ENCODE data around the gene TRIM61.
"Not testable (repeated sequence)": the region's sequence is repeated elsewhere in the genome, so short reads cannot be mapped to it uniquely, and the experiment has no call there.

The TRIM61 gene

DNA sequence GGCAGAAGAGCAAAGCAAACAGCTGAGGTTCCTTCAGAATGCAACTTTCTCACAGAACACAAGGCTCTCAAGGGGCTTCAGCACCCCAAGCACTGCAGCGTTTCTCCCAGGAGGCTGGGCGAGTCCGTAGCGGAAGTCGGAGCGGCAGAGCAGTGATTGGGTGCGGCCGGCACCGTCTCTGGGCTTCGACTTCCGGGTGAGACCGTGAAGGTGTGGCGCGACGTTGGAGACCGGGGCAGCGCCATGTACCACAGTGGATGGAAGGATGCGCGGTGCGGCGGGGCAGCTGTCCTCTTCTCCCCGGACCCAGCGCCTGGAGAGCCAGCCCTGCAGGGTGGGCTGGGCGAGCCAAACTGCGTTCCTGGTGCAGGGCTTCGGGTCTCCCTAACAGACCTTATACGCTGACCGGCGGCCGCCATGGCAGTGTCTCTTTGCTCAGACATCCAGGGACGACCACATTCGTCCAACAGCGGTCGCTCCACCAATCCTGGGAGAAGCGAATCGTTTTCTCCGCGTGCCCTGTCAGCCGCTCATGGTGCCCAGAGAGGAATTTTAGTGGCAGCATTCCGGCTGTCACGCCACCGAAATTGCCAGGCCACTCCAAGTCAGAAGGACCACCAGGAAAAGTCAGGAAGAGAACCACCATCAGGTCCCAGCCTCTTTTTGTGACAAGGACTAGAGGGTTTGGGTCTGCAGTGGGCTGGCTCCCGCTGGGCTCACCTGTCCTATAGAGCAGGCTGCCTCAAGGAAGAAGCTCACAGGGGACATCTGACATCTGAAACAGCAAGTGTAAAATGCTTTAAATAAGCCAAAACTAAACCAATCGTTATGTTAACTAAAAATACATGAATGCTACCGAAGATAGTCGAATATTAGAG lies 20.5 kb downstream of the TRIM61 start:
- no peak for DNase-seq (ENCODE audit: low read depth)

DNA sequence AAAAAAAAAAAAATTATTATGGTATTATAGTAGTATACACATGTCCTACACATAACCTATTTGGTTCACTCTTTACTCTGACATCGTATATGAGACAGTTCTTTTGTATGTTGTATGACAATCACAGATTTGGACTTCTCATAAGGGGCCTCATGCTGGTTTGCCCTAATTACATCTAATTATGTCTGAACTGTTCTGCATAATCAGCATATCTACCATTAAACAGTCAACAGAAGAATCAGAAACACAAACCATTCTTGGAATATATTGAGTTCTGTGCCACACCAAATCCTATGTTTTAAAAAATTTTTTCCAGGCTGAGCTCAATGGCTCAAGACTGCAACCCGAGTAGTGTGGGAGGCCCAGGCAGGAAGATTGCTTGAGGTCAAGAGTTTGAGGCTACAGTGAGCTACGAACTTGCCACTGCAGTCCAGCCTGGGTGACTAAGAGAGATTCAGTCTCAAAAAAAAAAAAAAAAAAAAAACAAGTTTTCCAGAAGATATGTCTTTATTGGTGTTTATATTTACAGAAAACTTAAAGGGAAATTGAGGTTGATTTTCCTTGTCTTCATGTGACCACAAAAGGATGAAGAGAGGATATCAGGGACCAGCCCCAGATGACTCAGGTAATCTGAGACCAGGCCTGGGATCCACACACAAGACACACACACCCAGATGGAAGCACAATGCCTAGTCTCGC lies 22.2 kb downstream of the TRIM61 start:
- no peak for DNase-seq (ENCODE audit: low read depth)

DNA sequence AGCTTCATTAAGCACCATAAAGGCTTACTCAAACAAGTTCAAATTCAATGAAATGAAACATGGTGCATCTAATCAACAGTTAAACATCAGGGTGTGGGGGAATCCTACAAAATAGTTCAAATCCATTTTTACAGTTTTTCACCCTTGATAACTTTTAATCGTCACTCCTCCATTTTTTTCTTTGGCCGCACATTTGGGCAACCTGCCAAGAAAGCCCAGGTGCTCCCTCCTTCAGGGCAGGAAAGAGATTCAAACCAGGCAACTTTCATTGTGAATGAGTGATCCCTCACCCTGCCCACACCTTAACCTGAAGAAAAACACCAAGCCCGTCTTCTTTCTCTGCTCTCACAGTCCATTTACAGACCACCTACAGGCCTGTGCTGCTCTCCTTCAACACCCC lies 24.9 kb downstream of the TRIM61 start:
- no peak for DNase-seq (ENCODE audit: low read depth)

- no peak for DNase-seq (ENCODE audit: low read depth)
Measured at GRCh38 chr4:164949448-164950143, 27.9 kb downstream of the TRIM61 start.

DNA sequence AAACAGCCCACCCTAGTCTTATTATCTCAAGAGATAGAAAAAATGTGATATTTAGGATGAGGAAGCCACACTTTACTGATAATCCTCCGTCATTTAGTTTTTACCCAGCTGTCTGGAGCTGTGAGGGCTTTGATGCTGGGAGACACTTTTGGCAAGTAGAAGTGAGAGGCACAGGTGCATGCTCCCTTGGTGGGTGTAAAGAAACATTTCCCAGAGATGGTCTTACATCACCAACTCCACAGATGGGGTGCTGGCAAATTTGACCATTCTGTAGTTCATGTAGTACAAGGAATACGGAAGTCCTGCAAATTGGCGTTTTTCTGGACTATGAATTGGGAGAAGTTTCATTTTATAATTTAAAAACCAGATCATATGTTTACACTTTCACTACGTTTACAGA lies 28.5 kb downstream of the TRIM61 start:
- no peak for DNase-seq (ENCODE audit: low read depth)

DNA sequence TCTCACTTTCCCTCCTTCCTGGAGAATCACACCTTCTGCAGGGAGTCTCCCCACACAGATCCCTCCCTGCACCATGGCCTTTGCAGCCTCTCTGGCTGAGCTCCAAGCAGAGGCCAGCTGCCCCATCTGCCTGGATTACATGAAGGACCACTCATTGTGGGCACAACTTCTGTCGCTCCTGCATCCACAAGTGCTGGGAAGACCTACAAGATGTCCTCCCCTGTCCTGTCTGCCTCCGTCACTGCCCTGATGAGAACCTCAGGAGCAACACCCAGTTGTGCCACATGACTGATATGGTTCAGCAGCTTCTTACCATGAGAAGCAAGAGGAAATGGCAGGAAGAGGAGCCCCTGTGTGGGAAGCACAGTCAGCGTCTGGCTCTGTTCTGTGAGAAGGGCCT lies 29.5 kb downstream of the TRIM61 start:
- DNase-seq (ENCODE audit: low read depth) = not testable (repeated sequence)

GRCh38 chr4:164946810-164947209 lies 30.6 kb downstream of the TRIM61 start:
- DNase-seq (ENCODE audit: low read depth) = no peak

DNA sequence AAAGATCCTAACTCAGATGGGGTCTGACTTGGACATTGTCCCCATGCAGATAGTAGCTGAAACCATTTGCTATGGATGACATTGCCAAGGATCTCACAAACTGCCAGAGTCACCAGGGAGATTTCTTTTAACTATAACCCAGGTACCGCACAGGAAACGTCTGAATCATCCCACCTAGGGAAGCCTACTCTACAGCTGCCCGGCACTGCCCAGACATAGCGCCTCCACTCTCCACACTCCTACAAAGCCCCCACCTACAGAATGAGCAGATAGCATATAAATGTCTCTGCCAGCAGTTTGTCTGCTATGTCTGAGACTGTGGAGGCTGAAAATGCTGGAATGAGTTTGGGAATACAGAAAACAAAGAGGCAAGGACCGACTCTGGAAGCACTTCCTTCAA lies 32.3 kb downstream of the TRIM61 start:
- no peak for DNase-seq (ENCODE audit: low read depth)

DNA sequence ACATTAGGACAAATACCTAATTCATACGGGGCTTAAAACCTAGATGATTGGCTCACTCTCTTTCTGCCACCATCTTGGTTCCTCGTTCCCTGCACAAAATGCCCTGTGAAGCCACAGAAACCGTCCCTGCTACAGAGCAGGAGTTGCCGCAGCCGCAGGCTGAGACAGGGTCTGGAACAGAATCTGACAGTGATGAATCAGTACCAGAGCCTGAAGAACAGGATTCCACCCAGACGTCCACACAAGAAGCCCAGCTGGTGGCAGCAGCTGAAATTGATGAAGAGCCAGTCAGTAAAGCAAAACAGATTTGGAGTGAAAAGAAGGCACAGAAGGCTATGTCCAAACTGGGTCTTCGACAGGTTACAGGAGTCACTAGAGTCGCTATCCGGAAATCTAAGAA lies 34.3 kb downstream of the TRIM61 start:
- DNase-seq (ENCODE audit: low read depth) = no peak

GRCh38 chr4:164937576-164938270 lies 39.7 kb downstream of the TRIM61 start:
- DNase-seq (ENCODE audit: low read depth) = no peak

GRCh38 chr4:164935865-164936606 lies 41.4 kb downstream of the TRIM61 start:
- DNase-seq (ENCODE audit: low read depth) = not testable (repeated sequence)

- DNase-seq (ENCODE audit: low read depth) = no peak
Measured at GRCh38 chr4:164935363-164935762, 42.1 kb downstream of the TRIM61 start.

GRCh38 chr4:164933244-164933643 lies 44.2 kb downstream of the TRIM61 start:
- no peak for DNase-seq (ENCODE audit: low read depth)

DNA sequence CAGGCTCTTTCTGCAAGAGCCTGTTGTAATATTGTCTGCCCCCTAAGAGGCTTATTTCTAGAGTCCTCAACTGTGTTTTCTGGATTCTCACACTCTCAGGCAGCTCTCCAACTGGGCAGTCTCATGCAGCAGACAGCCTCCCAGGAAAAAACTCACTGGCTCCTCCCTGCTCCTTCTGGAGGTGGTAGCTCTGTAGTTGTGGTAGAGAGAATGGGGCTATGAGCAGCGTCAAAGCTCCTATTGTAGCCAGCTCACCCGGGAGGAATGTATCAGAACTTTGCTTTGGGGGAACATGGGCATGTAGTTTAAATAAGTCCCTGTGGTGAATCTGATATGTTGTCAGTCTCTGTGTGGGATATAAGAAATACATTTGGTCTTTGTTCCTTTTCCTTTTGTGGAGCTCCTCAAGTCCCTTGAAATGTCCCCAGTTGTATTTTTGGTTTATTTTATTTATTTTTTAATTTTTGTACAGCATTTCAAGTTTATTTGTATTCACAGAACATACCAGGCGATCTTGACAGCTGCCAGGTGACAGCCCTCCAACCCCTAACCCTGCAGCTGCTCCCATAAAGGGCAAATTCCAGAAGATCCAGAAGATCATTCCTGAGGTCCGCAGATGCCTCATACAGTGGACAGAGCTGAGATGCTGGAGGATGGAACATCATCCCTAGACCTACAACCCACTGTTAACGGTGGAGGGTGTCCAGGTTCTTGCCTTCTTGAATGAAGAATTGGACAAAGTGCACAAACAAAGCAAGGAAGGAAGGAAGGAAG lies 45.7 kb downstream of the TRIM61 start:
- no peak for DNase-seq (ENCODE audit: low read depth)

DNA sequence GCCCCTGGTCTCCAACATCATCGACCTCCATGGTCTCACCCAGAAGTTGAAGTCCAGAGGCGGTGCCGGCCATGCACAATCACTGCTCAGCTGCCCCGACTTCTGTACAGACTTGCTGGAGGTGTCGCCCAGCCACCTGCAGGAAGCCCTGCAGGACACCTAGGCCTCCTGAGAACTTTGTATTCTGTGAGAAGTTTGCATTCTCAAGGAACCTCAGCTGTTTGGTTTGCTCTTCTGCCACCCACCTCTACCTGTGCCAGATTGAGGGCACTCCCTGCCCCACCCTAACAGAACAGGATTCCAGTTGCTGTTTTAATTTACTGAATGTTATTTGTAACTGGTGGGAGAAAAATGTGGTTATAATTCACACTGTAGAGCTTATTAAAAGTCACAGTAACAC lies 46.8 kb downstream of the TRIM61 start:
- DNase-seq (ENCODE audit: low read depth) = no peak

DNA sequence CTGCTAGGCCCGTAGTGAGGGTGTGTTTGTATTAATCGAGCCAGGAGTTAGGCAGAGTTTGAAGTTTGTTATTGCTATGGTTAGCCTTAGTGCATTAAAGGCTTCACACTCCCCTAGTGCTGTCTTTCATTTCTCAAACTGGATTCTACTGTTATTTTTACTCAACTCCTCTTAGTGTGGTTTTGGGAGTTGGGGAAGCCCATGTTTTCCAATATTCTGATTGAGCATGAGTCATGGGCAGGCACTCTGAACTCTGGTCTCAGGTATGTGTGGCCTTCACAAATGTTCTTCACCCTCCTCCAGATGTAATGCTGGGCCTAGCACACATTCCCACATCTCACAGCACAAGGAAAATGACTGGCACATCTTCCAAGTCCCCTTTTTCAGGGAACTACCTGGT lies 50.4 kb downstream of the TRIM61 start:
- not testable (repeated sequence) for DNase-seq (ENCODE audit: low read depth)

DNA sequence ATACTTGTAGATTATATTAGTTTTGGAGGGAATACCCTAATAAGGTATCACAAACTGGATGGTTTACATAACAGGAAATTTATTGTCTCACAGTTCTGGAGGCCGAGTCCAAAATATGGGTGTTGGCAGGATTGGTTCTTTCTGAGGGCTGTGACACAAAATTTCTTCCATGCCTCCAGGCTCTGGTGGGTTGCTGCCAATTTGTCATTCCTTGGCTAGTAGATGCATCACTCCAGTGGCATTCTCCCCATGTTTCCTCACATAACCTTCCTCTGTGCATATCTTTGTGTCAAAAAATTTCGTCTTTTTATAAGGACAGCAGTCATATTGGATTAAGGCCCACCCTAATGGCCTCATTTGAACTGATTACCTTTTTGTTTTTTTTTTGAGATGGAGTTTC lies 51.2 kb downstream of the TRIM61 start:
- no peak for DNase-seq (ENCODE audit: low read depth)

DNA sequence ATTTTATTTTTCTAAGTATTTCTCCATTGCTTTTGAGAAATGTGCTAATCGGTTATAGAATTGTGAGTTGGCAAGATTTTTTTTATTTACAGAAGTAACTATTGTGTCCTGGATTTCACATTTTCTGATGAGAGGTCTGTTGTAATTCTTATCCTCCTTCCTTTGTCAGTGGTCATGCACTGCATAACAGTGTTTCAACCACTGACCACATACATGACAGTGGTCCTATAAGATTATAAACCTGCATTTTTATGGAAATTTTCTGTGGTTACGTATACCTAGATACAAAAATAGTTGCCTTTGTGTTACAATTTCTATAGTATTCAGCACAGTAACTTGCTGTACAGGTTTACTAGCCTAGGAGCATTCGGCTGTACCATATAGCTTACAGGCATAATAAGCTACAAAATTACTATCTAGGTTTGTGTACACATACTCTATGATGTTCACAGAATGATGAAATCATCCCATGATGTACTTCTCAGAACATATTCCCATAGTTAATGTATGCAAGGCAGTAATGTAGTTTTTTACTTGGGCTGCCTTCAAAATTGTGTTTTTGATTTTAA lies 52.7 kb downstream of the TRIM61 start:
- DNase-seq (ENCODE audit: low read depth) = no peak

DNA sequence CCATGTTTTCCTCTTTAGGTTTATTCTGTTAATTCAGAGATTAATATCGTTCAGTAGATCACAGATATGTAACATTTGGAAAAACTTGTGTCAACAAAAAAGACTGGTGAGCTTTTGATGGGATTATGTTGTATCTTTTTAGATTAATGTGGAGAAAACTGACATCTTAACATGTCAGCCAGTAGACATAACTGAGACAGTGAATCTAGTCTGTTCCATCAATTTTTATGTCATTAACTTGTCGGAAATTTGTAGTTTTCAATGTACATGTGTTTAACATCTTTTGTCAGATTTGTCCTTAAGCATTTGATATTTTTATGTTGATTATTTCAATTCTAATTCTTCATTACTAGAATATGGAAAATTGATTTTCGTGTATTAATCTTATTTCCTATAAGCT lies 58.5 kb downstream of the TRIM61 start:
- DNase-seq (ENCODE audit: low read depth) = no peak

Data from CMK (cell line).